H1 (cell line): ENCODE results near the gene FADS3. TPM values are rescaled to one million over a fixed set of nuclear protein-coding genes. Genes with fewer than 3 reads are reported as not detected.

Experiments used
- GABPA ChIP-seq: IDR thresholded peaks from 2 replicates; pipeline ENCODE4 v1.6.1; 2011; ENCODE audit warnings: mild to moderate bottlenecking, low read length, moderate library complexity, borderline replicate concordance; ENCODE audit not compliant: insufficient read depth
- polyA plus RNA-seq, 7 experiments: library from polyadenylated mRNA; depleted of rRNA in 3 of 7; stranded (reverse) in 5 of 7; unstranded in 2 of 7; fragments of >200 nt in 5 of 7; fragments of 200-250 nt in 2 of 7; gene quantifications; 1 replicate in 5 of 7; 2 replicates in 1 of 7; 4 replicates in 1 of 7; pipeline versions ENCODE4 v1.2.1 to v1.2.3, GENCODE V29; 2011 to 2013; ENCODE audit warnings: missing spikeins in 2 of 7, mixed read lengths in 2 of 7
- total RNA-seq: library from RNA; stranded (reverse); fragmentation: NEBNext Ultra II Directional; extraction: Animal tissue kit (Norgen Biotek cat#: 25700); gene quantifications from 2 replicates; pipeline ENCODE4 v1.2.1, GENCODE V29; 2021

The FADS3 gene
- total and polyA plus RNA-seq, 2 of the 8 experiments (the other 6 are each of a cell fraction or from before 2014, with no cell fraction given) = 43.8 to 76.3 TPM

DNA sequence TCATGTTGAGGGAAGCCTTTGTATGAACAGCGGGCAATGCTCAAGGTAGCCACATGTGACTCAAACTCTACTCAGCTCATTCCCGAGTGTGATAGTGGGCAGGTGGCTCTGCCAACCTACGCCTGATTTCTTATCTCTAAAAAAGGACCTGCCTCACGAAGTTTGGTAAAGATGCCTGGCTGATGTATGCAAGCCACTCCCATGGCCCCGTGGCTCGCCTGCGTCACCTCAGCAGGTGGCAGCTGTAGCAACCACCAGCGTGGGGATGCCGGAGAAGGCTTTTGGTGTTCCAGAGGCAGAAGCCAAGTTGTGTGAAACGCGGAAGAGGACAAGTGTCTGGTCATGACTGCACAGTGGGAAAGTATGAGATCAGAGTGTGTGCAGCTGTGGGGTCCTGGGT is 57.9 kb downstream of the FADS3 start (continued):
- no peak for TF ChIP-seq GABPA
- TF ChIP-seq, all 59 proteins: peak for 0
